Prostate gland (tissue), 2 donors: Measurements from ENCODE around the gene NRN1L. TPM values are rescaled to one million over a fixed set of nuclear protein-coding genes. Genes with fewer than 3 reads are reported as not detected.
"Not testable (repeated sequence)": the region's sequence is repeated elsewhere in the genome, so short reads cannot be mapped to it uniquely, and the experiment has no call there.

Experiments
- DNase-seq: peaks from one replicate; pipeline ENCODE4 v3.0.0-alpha.2; 2019; ENCODE audit warnings: low spot score
- H3K27ac ChIP-seq, 2 donors: fragments of 200-600 bp; sonication (generic); 2 replicates each; pipeline ENCODE4 v1.5.1; 2017 to 2019
- H3K27me3 ChIP-seq: fragments of 200-600 bp; sonication (generic); replicated peaks from 2 replicates; pipeline ENCODE4 v1.5.1; 2019; ENCODE audit not compliant: insufficient read depth
- H3K36me3 ChIP-seq, 2 donors: fragments of 200-600 bp; sonication (generic); 1 replicate in 1 of 2; 2 replicates in 1 of 2; pipeline versions ENCODE4 v1.5.1 to v1.8.1; 2017 to 2019
- H3K4me1 ChIP-seq: fragments of 200-600 bp; sonication (generic); replicated peaks from 2 replicates; pipeline ENCODE4 v1.5.1; 2019
- H3K4me3 ChIP-seq, 2 donors: fragments of 200-600 bp; sonication (generic); 2 replicates each; pipeline ENCODE4 v1.5.1; 2017 to 2019
- H3K9me3 ChIP-seq: fragments of 200-600 bp; sonication (generic); 2 replicates; pipeline ENCODE4 v1.5.1; 2017
- POLR2A ChIP-seq: fragments of 450-650 bp; IDR thresholded peaks from one replicate; pipeline ENCODE4 v1.6.1; 2016; ENCODE audit warnings: antibody characterized with exemption, mild to moderate bottlenecking
- POLR2AphosphoS5 ChIP-seq: sonication (generic); formaldehyde crosslinking; IDR thresholded peaks from one replicate; pipeline ENCODE4 v1.6.1; 2017; ENCODE audit warnings: antibody characterized with exemption
- WGBS: methylation state at CpG from one replicate; pipeline ENCODE4 v1.1.5; 2018; 5-methylcytosine and 5-hydroxymethylcytosine counted together
- intact Hi-C: fragments of 100-400 bp; cut with DNase I; formaldehyde crosslinking; loops from one replicate; pipeline ENCODE4 v1.14.2; 2022
- total RNA-seq, 2 donors: library from RNA; depleted of rRNA; stranded (reverse); fragments of >200 nt; gene quantifications; one replicate each; pipeline ENCODE4 v1.1.0, GENCODE V29; 2016
- TF ChIP-seq, protein P1 (sequence below), 4 experiments: fragments of 200-600 bp in 2 of 4; fragments of 450-650 bp in 2 of 4; sonication (generic) in 2 of 4; IDR thresholded peaks; 1 replicate in 3 of 4; 2 replicates in 1 of 4; pipeline ENCODE4 v1.5.1; 2016 to 2019; ENCODE audit warnings: antibody characterized with exemption in 4 of 4, mild to moderate bottlenecking in 2 of 4, moderate library complexity in 2 of 4

NRN1L gene
- total RNA-seq, 2 donors from 2014 or later, result 4.0 to 4.4 TPM

GRCh38 chr16:67914758-67915495 lies 30.2 kb downstream of the NRN1L start:
- WGBS, result 41% methylated on average over 7 of the region's 7 CpGs
- peaks cover 0 to 2% of the 10 kb centered on the region in 2 donors for H3K36me3 ChIP-seq
- no peak for DNase-seq
- H3K27me3 ChIP-seq, result no peaks in the 10 kb centered on the region
- TF ChIP-seq, protein P1, sequence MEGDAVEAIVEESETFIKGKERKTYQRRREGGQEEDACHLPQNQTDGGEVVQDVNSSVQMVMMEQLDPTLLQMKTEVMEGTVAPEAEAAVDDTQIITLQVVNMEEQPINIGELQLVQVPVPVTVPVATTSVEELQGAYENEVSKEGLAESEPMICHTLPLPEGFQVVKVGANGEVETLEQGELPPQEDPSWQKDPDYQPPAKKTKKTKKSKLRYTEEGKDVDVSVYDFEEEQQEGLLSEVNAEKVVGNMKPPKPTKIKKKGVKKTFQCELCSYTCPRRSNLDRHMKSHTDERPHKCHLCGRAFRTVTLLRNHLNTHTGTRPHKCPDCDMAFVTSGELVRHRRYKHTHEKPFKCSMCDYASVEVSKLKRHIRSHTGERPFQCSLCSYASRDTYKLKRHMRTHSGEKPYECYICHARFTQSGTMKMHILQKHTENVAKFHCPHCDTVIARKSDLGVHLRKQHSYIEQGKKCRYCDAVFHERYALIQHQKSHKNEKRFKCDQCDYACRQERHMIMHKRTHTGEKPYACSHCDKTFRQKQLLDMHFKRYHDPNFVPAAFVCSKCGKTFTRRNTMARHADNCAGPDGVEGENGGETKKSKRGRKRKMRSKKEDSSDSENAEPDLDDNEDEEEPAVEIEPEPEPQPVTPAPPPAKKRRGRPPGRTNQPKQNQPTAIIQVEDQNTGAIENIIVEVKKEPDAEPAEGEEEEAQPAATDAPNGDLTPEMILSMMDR (IDR thresholded peaks at IDR 0.05), result no peak
- no peak for TF ChIP-seq POLR2AphosphoS5
- no peak for TF ChIP-seq POLR2A
- H3K9me3 ChIP-seq, result no peaks in the 10 kb centered on the region
- intact Hi-C loops, result no loop called here
- no peak overlapping the region for H3K4me3 ChIP-seq
- no peak overlapping the region for H3K27ac ChIP-seq
- no peaks in the 10 kb centered on the region for H3K4me1 ChIP-seq

- H3K27ac ChIP-seq, result not testable (repeated sequence)
These were observed 30.7 kb downstream of the NRN1L start for GRCh38 chr16:67915496-67915769.

GRCh38 chr16:67915831-67916723 lies 31.4 kb downstream of the NRN1L start:
- H3K36me3 ChIP-seq, result no peaks in the 10 kb centered on the region

More at GRCh38 chr16:67915496-67915769, 30.7 kb downstream of the NRN1L start:
- H3K4me3 ChIP-seq, H3K4me1 ChIP-seq, H3K27me3 ChIP-seq, intact Hi-C loops, DNase-seq, H3K9me3 ChIP-seq, H3K36me3 ChIP-seq: not testable (repeated sequence)
- 27% methylated on average over 2 of the region's 2 CpGs for WGBS

GRCh38 chr16:67917140-67917851 lies 32.6 kb downstream of the NRN1L start:
- H3K36me3 ChIP-seq, result no peaks in the 10 kb centered on the region
- no peaks in the 10 kb centered on the region for H3K4me1 ChIP-seq
- no peak overlapping the region for H3K4me3 ChIP-seq
- 25% methylated on average over 6 of the region's 6 CpGs for WGBS
- H3K9me3 ChIP-seq, result no peaks in the 10 kb centered on the region
- peak overlapping the region in 1 of 2 donors; percentile 14 for H3K27ac ChIP-seq
- TF ChIP-seq POLR2AphosphoS5 (no peak), POLR2A (no peak)
- TF ChIP-seq, protein P1 (IDR thresholded peaks at IDR 0.05), result no peak
- no peaks in the 10 kb centered on the region for H3K27me3 ChIP-seq
- no peak for DNase-seq
- intact Hi-C loops, result no loop called here

More at GRCh38 chr16:67915831-67916723, 31.4 kb downstream of the NRN1L start:
- no peaks in the 10 kb centered on the region for H3K4me1 ChIP-seq
- WGBS, result 66% methylated on average over 7 of the region's 7 CpGs
- no peaks in the 10 kb centered on the region for H3K9me3 ChIP-seq
- intact Hi-C loops, result no loop called here
- TF ChIP-seq, protein P1 (IDR thresholded peaks at IDR 0.05), result no peak
- TF ChIP-seq POLR2A, result no peak
- TF ChIP-seq POLR2AphosphoS5, result no peak
- no peak overlapping the region for H3K4me3 ChIP-seq
- no peak overlapping the region for H3K27ac ChIP-seq
- no peaks in the 10 kb centered on the region for H3K27me3 ChIP-seq
- no peak for DNase-seq

- Histone ChIP-seq H3K27ac (peak overlapping the region in 1 of 2 donors; percentile 14), H3K27me3 (no peaks in the 10 kb centered on the region), H3K4me1 (no peaks in the 10 kb centered on the region), H3K9me3 (no peaks in the 10 kb centered on the region), H3K36me3 (no peaks in the 10 kb centered on the region), H3K4me3 (no peak overlapping the region)
- 66% methylated on average over 4 of the region's 4 CpGs for WGBS
- no peak for DNase-seq
- TF ChIP-seq POLR2AphosphoS5 (no peak), POLR2A (no peak)
- TF ChIP-seq, protein P1 (IDR thresholded peaks at IDR 0.05), result no peak
- intact Hi-C loops, result no loop called here
These were observed 33.2 kb downstream of the NRN1L start for GRCh38 chr16:67917852-67918236.
